Head of caudate nucleus (tissue), 42 donors: ENCODE measurements around the gene REC8.
A peak's percentile ranks its signal among the peaks of the same experiment; 100 is the strongest.

Source experiments
- DNase-seq, 42 donors: peaks; one replicate each; pipeline versions ENCODE4 v3.0.0 to v3.0.0-alpha.2; 2020 to 2021; ENCODE audit warnings: mixed read lengths in 7 of 42
- intact Hi-C: fragments of 100-400 bp; cut with DNase I; formaldehyde crosslinking; loops from one replicate; pipeline ENCODE4 v1.15.0; 2022

Gene REC8

DNA sequence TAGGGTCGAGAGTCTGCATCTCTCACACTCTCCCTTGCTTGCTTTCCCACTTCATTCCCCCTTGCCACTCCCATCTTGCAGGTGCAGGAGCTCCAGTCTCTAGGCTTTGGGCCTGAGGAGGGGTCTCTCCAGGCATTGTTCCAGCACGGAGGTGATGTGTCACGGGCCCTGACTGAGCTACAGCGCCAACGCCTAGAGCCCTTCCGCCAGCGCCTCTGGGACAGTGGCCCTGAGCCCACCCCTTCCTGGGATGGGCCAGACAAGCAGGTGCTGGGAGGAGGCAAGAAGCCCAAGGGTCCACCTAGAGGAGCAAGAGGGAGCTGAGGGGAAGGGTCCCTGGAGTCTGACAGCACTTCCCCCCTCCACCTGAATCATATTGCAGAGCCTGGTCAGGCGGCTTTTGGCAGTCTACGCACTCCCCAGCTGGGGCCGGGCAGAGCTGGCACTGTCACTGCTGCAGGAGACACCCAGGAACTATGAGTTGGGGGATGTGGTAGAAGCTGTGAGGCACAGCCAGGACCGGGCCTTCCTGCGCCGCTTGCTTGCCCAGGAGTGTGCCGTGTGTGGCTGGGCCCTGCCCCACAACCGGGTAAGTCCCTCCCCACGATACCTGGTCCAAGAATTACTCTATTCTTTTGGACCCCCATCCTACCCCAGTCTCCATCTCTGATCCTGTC is 20.3 kb upstream of the REC8 start:
- no peak for DNase-seq
- intact Hi-C loops: no loop called here

DNA sequence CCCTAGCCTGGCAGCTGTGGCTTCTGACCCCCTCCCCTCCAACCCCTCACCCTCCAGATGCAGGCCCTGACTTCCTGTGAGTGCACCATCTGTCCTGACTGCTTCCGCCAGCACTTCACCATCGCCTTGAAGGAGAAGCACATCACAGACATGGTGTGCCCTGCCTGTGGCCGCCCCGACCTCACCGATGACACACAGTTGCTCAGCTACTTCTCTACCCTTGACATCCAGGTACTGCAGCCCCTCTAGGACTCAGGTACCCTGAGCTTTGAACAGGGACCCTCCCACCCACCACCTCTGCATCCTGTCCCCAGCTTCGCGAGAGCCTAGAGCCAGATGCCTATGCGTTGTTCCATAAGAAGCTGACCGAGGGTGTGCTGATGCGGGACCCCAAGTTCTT is 16.8 kb upstream of the REC8 start:
- intact Hi-C loops: no loop called here
- no peak for DNase-seq

DNA sequence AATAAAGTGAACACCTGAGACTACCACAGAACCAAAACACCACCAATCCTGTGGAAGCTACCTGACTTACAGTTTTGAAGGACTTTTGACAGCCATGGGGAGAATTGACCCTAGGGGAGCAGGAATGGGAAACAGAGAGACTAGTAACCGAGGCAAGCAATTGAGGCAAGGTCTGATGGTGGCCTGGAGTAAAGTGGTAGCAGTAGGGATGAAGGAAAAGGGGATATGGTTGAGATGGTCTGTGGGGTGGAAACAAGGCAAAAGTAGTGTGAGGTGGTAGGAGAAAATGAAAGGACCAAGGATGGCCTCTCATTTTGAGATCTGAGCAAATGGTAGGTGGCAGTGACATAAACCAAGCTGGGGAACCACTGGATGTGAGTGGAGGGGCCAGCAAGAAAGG is 15.0 kb upstream of the REC8 start:
- DNase-seq: no peak
- intact Hi-C loops: no loop called here

DNA sequence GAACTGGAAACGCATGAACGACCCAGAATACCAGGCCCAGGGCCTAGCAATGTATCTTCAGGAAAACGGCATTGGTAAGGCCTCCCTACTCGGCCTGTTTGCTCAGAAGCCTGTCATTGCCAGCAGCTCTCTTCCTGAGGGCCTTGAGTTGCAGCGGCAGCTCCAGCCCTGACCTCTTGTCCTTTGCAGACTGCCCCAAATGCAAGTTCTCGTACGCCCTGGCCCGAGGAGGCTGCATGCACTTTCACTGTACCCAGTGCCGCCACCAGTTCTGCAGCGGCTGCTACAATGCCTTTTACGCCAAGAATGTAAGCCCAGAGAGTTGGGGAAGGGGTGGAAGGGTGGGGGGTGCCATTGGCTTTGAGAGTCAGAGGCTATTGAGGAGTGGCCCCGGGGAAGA is 14.5 kb upstream of the REC8 start:
- DNase-seq: no peak
- intact Hi-C loops: no loop called here

DNA sequence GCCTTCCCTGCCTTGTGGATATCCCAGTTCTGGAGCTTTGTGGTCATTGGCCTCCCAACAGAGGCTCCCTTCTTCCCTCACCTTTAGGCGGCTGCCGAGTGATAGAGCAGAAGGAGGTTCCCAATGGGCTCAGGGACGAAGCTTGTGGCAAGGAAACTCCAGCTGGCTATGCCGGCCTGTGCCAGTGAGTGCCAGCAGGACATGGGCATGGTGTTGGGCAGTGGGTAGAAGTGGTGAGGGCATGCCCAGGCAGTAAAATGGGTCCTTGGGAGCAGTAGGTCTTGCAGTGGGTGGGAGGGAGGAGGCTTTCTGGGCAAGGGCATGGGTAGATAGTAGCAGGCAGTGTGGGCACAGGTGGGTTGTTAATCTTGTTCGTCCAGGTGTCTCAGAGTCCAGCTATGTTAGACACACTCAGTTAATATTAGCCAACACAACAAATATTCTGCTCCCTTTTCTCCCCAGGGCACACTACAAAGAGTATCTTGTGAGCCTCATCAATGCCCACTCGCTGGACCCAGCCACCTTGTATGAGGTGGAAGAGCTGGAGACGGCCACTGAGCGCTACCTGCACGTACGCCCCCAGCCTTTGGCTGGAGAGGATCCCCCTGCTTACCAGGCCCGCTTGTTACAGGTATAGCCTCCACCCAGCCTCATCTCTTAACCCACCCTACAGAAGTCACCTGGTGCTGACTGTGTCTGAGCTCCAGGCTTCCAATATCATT is 11.9 kb upstream of the REC8 start:
- DNase-seq: no peak
- intact Hi-C loops: no loop called here

DNA sequence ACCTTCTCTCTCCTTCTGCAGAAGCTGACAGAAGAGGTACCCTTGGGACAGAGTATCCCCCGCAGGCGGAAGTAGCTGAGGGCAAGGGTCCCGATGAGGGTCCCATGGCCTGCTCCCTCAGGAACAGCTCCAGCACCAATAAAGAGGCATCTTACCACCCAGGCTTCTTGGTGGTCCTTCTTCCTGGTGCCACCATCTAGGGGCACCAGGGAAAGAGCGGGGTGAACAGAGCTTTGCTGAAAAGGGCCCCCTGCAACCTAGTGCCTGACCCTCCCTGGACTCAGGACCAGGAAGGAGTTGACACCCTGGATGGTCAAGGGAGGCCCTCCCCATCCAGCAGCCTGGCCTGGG is 11.4 kb upstream of the REC8 start:
- intact Hi-C loops: no loop called here

DNA sequence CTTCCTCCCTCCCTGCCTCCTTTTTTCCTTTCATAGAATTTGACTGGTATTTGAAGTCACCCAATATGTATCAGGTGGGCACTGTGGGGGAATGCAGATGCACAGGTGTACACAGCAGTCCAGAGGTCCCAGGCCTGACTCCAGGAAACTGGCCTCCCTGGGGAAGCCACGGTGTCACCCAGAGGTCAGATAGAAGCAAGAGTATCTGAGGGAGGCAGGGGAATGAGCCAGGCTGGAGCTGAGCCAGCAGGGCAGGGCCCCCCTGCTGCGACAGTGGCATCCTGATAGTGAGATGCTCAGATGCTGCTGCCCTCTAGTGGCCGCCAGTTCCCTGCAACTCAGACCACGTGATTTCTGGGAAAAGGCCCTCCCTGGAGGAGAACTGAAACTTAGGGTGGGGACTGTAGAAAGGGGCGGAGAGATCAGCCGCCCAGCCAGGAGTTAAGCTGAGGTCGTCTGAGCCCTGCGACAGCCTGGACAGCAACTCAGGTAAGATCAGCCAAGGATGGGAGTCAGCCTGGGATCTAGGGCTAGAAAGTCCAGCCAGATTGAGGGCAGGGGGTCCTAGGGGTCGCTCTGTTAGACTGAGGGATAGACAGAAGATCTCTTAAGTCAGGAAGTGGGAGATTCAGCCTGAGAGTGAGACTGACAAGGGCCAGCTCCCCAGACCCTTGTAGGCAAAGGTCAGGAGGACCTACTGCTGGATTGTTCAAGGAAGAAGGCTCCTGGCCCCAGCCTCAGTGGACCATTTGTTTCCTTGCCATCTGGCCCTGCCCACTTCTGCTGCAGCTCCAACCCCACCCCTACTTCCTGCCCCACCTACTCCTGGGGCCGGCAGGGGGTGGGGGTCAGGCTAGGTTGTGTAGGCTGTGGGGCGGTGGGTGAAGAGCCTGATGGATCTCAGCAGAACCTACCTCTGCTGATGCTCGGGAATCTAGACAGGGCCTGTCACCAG is 10.8 kb upstream of the REC8 start, which contains the start of gene IRF9:
Gene IRF9, plus strand, starts transcription at position 416 of the 955 bp plus-strand sequence. CDS start 880 bp downstream, outside the sequence.
- peak; percentile 89 to 100 (median 97) for DNase-seq
- intact Hi-C loops: no loop called here

More for the DNA sequence above, 11.4 kb upstream of the REC8 start:
- DNase-seq: no peak

DNA sequence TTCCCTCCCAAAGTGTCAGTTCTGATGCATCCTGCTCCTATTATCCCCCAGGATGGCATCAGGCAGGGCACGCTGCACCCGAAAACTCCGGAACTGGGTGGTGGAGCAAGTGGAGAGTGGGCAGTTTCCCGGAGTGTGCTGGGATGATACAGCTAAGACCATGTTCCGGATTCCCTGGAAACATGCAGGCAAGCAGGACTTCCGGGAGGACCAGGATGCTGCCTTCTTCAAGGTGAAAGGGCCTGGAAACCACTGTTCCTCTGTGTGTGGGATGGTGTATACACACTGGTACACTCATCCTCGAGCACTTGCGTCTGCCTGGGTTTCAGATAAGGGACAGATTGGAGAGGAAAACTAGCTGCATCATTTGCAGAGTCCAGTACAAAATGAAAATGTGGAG is 9.8 kb upstream of the REC8 start:
- intact Hi-C loops: no loop called here
- peak in 2 of 42 donors; percentile 26 to 55 for DNase-seq

DNA sequence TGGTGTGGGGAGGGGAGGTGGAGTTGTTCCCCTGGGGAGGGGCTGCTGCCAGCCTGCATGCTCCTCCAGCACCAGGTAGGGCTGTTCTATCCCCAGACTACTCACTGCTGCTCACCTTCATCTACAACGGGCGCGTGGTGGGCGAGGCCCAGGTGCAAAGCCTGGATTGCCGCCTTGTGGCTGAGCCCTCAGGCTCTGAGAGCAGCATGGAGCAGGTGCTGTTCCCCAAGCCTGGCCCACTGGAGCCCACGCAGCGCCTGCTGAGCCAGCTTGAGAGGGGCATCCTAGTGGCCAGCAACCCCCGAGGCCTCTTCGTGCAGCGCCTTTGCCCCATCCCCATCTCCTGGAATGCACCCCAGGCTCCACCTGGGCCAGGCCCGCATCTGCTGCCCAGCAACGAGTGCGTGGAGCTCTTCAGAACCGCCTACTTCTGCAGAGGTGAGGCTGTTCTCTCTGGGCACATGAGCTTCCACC is 7.3 kb upstream of the REC8 start:
- DNase-seq: no peak

DNA sequence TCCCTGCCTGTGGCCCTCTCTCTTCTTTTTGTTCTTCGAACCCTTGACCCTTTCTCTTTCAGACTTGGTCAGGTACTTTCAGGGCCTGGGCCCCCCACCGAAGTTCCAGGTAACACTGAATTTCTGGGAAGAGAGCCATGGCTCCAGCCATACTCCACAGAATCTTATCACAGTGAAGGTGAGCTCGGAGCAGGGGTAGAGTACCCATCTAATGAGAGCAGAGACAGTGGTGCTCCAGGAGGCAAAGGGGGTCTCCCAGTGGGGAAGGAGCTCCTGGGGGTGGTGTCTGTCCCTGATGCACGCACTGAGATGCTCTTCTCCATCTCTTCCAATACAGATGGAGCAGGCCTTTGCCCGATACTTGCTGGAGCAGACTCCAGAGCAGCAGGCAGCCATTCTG is 6.1 kb upstream of the REC8 start:
- no peak for DNase-seq
- intact Hi-C loops: no loop called here

More for the DNA sequence above, 7.3 kb upstream of the REC8 start:
- intact Hi-C loops: no loop called here

DNA sequence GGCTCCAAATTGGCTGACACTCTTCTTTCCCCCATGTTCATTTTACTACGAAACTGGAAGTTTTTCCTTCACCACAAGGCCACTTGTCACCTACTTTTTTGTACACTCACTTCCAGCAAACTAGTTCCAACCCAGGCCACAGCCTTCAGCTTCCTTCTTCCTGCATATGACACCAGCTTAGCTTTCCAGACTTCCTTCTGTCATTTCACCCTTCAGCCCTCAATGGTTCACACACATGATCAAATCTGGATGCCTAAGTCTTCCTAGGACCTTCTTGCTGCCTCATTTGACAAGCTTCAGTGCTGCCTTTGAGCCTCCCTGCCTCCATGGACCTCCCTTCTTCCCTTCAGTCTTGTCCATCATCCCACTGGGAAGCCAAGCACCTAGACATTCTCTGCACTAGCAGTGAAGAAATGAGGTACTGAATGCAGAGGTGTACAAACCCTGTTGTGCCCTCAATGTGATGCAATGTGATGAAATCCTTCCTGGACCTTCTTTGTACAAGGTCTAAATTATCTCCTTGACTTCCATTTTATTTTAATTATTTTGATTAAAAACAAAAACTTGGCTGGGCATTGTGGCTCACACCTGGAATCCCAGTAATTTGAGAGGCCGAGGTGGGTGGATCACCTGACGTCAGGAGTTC is 4.3 kb upstream of the REC8 start:
- intact Hi-C loops: no loop called here
- no peak for DNase-seq

DNA sequence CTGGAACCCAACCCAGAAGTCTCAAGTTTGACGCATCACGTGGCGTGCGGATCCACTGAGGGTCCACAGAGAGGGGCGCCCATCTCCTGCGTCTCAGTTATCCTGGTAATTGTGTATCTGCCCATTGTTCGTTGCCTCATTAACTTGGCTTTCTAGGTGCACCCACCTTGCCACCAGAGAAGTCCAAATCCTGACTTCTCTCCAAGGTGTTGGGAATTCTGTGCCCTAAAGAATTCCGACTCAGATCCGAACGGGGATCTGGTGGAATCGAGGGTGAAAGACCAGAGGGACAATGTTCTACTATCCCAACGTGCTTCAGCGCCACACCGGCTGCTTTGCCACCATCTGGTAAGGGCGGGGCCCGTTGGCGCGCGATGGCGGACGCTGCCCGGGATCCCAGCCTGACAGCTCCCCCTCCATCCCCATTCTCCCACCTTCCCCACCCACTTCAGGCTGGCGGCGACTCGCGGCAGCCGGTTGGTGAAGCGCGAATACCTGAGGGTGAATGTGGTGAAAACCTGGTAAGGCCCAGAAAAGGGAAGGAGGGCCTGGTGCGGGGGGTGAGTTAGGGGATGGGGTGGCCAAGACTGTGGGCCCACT is 481 bp downstream of the REC8 start:
- DNase-seq: peak in 12 of 42 donors; percentile 21 to 55 (median 37)
- intact Hi-C loops: no loop called here

DNA sequence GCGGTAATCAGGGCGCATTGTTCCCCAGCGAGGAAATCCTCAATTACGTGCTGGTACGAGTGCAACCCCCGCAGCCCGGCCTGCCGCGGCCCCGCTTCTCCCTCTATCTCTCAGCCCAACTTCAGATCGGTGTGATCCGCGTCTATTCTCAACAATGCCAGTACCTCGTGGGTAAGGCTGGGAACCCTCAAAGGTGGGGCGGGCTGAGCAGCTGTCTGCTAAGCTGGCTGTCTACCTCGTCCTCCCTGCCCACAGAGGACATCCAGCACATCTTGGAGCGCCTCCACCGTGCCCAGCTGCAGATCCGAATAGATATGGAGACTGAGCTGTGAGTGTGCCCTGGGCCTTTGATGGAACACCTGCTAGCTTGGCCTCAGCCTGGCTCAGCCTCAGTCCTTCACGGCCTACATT is 996 bp downstream of the REC8 start:
- DNase-seq: peak in 7 of 42 donors; percentile 15 to 46 (median 23)
- intact Hi-C loops: no loop called here

DNA sequence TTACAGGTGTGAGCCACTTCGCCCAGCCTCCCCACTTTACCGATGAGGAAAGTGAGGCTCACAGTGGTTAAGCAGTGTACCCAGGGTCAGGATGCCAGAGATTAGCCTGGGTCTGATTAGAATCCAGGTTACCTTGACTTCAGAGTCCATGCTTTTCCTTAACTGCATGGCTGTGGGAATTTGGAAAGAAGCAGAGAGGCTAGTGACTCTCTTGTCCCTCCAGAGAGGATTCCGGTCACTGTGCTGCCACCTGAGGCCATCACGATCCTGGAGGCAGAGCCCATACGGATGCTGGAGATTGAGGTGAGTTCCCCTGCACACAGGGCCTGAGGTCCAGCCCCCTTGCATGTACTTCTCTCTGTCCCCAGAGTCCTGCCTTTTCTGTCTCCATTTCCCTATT is 4.7 kb downstream of the REC8 start:
- intact Hi-C loops: no loop called here
- DNase-seq: no peak

DNA sequence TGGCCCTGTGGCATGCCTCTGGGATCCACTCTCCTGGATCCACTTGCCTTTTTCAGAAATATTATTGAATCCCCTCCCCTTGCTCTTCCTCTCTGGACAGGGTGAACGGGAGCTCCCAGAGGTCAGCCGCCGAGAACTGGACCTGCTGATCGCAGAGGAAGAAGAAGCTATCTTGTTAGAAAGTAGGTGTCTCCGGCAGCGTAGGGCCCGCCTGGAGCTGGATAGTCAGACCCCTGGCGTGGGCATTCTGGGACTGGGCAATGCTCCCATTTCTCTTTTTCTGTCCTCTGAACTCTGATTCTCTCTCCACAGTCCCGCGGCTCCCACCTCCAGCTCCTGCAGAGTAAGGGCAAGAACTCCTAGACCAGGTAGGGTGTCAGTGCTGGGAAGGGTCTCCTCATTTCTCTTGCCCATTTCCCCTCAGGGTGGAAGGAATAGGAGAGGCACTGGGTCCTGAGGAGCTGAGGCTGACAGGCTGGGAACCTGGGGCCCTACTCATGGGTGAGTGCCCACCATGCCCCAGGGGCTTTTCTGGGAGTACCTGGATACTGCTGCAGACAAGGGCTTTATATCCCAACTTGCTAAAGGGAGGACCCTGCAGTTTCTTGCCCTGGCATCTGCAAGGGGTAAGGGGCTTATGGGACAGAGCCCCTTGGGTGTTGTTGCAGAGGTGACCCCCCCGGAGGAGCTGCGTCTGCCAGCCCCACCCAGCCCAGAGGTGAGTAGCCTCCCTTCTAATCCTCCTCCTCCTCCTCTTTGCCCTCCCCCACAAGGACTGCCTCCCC is 5.4 kb downstream of the REC8 start:
- DNase-seq: no peak
- intact Hi-C loops: no loop called here

DNA sequence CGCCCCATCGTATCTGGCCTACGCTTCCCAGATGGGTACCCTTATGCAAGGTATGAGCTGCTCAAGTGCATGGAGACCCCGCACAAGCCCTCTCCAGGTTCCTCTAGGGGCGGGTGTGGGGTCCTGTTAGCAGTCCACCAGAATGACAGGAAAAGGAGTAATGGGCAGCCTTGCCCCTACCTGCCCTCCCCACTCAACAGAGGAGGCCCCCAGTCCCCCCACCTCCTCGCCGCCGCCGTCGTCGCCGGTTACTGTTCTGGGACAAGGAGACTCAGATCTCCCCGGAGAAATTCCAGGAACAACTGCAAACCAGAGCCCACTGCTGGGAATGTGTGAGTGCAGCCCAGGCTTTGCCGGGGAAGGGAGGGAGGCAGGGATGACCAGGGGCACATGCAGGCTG is 6.0 kb downstream of the REC8 start:
- DNase-seq: no peak
- intact Hi-C loops: no loop called here

DNA sequence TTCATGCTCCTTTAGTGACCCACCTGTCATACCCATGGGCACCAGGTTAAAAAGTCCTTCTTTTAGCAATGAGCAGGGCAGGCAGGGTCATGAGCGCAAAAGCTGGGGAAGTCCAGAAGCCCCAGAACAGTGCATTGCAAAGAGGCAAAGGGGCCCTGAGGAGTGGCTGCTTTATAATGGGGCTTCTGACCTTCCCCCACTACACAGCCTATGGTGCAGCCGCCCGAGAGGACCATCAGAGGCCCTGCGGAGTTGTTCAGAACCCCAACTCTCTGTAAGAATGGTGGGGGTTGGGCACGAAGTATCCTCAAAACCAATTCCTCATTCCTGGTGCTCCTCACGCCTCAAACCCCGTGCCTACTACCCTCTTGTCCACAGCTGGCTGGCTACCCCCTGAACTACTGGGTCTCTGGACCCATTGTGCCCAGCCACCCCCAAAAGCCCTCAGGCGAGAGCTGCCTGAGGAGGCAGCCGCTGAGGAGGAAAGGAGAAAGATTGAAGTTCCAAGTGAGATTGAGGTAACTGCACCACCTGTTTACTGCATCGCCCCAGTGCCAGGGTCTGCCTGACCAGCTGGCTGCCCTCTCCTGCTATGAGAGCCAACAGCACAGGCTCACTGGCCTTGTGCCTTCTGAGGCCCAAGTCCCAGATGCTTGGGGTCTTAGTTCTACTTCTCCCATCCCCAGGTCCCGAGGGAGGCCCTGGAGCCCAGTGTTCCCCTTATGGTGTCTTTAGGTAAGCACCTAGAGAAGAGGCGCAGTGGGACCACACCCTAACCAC is 6.7 kb downstream of the REC8 start:
- intact Hi-C loops: no loop called here
- DNase-seq: no peak
